ENCODE measurements around the gene CFAP61. TPM values are rescaled to one million over a fixed set of nuclear protein-coding genes. Genes with fewer than 3 reads are reported as not detected.
A peak's percentile ranks its signal among the peaks of the same experiment; 100 is the strongest.
"Not testable (repeated sequence)": the region's sequence is repeated elsewhere in the genome, so short reads cannot be mapped to it uniquely, and the experiment has no call there.

CFAP61 gene, protein sequence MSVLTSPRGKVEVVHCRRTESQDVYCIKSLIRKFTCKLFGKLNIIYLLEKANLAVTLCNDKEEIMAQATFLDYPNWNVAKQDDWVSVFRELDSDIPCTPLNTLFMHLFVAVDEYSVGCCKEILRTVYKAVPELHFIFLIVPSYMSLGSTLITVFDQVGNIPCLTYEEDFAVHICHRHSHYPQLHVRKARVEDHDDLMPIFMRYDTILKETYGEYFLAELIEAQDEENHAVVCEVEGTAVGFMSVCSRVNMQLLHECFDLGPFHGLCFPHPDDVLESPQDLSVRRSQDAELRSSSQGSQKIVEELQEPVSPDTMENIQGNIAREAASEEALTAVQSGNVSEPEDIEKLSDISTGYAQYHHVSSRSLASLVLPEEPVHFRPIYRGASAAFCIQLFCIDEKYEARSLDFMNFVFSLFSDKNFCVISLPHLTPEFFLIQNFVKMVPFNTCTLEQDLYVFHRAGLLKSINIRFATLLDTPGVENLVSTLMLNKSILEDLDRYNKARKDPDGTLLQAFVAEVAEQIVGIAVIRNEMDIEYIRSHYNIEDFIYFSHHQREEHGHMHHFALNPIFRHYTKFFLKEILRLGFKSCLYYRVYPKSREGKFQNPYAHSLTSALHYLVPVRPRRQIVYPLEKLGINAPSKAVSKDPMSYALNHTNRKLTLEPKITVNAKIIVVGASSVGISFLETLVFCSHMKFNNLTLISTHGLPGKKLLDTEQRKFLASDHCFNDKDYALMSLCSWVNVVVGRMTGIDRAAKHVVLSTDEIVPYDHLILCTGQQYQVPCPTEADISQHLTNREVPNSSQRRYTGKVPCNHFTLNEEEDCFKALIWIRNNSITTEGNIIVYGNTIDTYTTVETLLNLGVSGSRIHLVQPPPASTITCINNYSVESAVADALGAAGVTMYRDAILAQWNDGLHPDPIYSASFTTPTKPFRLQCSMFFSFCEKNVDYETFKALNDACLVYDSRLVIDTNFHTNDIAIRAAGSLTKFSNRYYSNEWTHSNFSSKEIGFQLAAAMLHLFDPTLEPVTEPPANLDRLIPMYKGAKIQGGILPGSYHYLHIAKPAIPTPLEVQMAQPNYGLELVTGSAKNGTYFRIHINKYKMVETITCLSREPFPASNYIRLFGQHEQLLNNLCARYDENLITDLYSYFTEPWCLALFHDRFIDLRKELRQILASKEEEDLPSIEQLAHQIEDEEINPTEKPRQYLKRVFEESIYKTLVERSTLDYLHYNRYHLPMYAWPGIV
- 1.5 TPM in 1 of 2 replicates, not detected in the other for total RNA-seq (2014; rRNA removed; shearing (Covaris generic))

DNA sequence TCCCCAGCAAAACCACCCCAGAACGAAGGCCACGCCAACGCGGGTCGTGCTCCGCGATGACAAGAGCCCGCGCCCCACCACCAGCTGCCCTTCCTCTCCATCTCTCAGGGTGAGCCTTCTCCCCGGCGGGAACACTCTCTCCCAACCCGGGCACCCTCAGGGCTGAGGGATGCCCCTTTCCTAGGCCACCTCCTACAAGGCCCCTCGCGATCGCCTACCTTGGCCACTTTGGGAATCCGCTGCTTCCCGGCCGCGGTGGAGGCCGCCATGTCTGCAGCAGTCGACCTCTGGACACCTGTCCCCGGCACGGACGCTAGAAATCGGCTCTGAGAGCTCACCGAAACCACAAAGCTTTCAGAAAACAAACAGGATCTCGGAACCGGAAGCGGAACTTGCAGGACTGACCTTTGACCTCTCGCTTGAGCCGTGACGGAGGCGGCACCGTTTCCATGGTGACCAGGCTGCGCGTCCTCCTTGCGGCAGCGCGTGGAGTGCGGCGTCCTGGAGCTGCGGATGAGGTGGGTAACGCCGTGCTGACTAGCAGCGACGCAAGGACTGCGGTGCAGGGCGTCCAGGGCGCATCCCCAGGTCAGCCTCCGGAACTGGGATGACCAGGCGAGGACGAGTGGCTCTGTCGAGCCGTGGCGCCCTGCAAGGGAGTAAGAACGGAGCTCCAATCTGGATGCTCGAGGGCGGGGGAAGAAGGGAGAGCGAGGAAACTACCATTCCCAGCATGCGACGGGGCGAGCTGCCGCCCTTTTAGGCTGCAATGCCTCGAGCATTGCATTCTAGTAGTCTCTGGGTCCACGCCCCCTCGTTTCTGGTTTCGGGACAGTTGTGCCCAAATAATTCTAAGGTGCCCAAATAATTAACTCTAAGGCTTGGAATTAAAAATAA is at the start of gene CFAP61, which contains the start of gene CRNKL1:
Gene CFAP61, plus strand, starts transcription at position 459 of the 897 bp plus-strand sequence. CDS start 4,122 bp downstream, outside the sequence.
Gene CRNKL1, minus strand, starts transcription at position 393 of the 897 bp plus-strand sequence. Its CDS starts 124 bp downstream, at position 269.
- DNase-seq (ENCODE audit: low read depth), result peak; percentile 97

DNA sequence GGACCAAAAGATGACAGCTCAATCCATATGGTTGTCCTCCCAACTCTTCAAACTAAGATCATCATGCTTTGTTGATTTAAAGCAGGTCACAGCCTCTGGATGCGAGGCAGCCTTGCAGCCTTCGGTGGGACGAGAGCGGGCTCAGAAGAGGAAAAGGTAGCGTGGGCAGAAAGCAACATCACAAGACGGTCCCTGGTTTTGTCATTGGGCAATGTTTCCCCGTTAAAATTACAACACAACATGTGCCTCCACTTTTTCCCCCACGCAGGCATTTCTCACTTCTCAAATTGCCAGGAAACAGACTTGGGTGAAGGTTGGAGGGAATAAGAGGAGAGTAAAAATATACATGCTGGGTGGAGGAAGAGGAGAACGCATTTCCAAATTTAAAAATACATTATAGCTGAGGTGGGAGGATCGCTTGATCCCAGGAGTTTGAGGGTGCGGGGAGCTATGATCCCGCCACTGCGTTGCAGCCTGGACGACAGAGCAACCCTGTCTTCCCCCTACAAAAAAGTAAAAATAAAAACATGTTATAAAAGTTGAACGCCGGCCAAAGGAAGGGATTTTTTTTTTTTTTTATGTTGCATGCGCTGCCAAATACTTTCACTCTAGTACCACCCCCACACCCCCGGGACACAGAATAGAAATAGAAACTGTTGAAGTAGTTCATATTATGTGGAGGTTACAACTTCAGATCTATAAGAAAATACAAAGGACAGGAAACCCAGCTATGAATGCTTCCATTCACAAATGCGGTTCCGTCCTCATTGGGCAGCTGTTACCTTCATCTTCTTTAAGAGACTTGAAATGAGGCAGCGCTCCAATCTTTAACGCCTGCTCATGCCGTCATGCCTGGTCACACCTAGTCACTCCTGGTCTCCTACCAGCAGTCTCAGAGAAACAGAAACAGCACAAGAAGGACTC is 49.0 kb upstream of the CFAP61 start:
- peak; percentile 41 for DNase-seq (ENCODE audit: low read depth)

DNA sequence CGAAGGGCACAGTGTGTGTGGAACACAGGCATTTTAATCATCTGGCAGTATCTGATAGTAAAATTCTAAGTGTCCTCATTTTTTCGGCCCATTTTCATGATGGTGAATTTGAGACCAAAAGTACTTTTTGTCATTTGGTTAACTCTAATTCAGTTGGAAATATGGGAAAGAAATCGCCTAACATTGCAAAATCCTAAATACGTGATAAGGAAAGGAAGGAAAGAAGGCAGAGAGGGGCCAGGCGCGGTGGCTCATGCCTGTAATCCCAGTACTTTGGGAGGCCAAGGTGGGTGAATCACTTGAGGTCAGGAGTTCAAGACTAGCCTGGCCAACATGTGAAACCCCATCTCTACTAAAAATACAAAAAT is 48.4 kb upstream of the CFAP61 start:
- DNase-seq (ENCODE audit: low read depth), result not testable (repeated sequence)

DNA sequence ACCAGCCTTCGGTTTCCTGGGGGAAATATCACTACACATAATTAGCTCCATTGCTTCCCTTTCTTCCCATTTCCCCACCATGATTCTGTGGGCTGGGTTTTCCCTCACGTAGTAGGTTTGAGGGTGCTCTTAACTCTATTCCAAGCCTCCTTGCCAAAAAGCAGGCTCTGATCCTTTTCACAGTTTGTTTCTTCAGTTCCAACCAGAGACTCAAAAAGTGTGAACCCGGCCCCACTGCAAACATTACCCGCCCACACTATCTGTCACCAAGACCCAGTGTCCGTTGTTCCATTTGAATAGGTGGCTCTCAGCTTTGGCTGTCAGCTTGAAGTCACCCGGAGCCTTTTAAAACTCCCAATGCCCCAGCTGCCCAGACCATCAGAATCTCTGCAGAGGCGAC is 47.0 kb upstream of the CFAP61 start:
- no peak for DNase-seq (ENCODE audit: low read depth)

DNA sequence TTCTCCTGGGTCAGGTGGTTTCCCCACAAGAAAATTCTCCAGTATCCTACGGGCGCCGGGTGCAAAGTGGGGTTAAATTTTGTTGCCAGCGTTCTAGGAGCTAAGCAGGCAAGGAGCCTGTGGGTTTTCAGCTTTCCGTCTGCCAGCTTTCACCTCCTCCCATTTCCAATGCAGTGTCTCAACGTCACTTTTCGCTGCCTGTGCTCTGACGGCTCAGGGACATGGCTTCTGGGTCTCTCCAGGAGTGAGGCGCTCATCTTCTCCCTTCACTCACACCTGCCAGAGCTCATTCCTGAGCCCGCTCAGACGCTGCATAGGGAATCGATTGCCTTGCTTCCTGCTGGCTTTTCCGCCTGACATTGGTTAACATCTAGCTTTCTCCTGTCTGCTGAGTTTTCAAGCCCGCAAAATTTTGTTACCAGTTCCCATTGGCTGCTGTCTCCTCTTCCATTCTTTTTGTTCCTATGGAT is 42.5 kb upstream of the CFAP61 start:
- DNase-seq (ENCODE audit: low read depth), result no peak

DNA sequence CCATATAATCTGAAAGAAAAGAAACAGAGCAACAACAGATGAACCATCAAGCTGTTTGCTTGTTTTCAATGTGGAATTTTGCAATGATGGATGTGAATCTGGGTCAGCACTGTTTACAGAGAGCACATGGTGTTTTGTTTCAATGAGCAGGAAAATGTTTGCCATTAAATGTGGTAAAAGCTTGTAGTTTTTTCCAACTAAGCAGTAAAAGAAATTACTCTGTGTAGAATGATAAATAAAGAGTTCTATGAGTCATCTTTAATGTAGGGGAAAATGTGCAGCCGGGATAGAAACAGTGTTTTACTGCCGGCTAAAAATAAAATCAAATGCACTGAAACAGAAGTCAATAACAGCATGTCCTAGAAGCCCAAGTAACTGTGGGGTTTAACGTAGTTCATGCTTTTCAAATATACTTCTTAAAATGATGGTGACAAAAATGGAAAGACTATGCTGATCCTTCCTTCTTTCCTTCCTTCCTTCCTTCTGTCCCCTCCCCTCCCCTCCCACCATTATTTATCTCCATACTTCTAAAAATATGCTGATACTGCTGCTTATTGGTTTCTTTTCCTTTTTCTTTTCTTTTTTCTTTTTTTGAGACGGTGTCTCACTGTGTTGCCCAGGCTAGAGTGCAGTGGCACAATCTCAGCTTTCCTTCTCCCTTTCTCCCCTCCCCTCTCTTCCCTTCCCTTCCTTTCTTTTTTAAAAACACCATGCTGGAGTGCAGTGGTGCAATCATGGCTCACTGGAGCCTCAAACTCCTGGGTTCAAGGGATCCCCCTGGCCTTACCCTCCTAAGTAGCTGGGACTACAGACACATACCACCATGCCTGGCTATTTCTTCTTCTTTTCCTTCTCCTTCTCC is 41.5 kb upstream of the CFAP61 start:
- no peak for DNase-seq (ENCODE audit: low read depth)

DNA sequence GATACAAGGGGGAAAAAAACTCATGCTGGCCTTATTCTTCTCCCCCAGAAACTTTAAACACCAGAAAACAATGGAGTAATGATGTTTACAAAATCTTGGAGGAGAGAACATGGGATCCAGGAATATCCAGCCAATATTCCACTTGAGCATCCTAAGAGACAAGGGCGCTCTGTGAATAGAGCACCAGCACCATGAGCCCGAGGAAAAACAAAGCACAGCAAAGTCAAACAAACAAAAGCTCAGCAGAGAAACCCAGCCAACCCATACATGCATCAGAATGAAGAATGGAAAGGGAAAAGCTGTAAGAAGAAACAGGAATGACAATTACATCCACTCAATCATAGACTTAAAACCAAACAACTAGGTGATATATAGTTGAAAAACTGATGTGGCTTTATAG is 39.8 kb upstream of the CFAP61 start:
- DNase-seq (ENCODE audit: low read depth), result no peak

DNA sequence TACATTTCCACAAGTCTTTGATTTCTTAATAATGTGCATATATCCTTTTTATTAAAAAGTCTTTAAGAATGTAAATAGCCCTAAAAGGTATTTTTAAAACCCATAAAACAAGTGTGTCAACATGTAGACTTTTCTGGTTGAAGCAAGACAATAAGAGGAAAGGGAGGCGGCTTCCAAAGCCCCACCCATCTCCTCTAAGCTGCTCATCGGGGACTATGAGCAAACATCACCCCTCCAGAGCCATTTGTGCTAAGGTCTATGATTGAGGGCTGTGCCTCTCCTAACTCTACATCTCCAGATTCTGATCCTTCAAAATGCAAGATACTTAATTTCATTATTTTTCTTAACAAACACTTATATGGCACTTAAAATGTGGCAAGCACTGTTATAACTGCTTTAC is 37.7 kb upstream of the CFAP61 start:
- no peak for DNase-seq (ENCODE audit: low read depth)

DNA sequence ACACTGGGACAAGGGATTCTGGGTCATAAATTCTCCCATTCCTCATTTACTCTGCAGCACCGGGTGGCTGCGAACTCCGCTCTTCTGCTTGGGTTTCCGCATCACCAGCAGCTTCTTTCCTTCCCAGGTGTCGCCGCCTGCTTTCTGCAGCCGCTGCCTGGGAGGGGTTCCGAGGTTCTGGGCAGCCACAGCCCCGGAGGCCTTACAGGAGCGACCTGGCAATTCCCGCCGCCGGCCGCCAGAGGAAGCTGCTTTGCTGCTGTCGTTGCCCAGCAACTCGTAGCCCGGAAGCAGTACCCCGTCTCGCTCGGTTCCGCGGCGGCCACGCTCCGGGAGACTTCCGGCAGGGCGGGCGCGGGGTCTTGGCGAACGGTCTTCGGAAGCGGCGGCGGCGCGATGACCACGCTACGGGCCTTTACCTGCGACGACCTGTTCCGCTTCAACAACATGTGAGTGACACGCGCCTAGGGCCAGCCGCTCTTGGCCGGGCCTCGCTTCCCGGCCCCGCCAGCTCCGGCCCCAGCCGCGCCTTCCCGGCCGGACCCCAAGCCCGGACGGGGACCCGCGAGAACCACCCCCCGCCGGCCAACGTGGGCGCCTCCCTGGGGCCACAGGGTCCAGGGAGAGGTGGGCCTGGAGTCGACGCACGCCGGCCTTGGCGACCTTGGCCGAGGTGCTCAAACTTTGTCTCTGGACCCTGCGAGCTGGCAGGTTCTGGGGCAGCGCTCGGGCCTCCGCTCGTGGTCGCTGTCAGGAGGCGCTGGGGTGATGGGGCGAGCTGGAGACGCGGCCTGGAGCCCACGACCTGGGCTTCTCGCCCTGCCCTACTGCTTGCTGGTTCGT is 35.1 kb upstream of the CFAP61 start, which contains the start of gene NAA20:
Gene NAA20, plus strand, starts transcription at position 362 of the 843 bp plus-strand sequence. Its CDS starts 35 bp downstream, at position 397.
- DNase-seq (ENCODE audit: low read depth), result peak; percentile 94

DNA sequence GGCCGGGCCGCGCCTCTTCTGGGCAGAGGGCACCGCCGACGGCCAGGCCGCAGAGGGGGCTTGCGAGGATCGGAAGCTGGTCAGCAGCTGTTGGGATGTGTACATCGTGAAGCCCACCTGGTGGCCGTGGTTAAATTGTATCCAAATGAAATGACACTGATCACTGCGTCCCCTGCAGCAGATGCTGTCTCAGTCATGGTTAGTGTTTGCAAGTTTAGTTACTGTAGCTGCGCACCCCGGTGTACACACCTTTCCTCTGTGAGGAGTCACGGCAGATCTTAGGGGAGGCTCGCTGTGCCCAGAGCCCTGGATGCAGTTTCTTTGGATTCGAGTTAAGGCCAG is 34.5 kb upstream of the CFAP61 start:
- DNase-seq (ENCODE audit: low read depth), result no peak

DNA sequence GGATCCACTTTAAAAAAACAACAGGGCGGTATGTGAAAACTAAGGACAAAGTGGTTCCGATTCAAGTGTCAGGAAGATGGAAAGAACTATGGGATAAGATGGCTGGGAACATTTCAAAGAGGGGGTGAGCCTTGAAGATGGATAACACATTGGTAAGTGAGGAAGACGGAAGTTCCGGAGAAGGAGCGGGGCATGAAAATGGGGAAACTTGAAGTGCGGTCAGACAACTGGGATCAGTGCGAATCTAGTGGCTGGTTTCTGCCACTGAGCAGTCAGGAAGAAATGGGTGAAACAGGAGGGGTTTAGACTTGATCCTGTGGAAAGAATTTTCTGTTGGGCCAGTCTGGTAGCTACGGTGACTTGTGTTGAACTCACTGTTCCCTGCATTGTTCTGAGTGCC is 34.0 kb upstream of the CFAP61 start:
- DNase-seq (ENCODE audit: low read depth), result no peak

DNA sequence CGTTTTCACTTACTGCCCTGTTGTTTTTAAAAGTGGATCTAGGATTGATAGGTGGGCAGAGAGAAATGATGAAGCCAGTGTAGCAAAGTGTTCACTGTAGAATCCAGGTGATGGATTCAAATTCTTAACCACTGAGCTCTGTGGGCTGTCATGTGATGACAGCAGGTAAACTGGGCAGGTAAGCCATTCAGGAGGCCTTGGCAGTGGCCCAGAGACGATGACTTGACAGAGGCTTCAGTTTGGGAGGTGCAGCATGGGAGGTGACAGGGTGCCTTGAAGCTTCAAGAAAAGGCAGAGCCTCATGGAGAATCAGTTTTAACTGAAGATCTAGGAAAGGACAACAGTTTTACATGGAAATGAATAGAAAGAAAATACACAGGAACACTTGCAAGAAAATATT is 33.2 kb upstream of the CFAP61 start:
- no peak for DNase-seq (ENCODE audit: low read depth)

DNA sequence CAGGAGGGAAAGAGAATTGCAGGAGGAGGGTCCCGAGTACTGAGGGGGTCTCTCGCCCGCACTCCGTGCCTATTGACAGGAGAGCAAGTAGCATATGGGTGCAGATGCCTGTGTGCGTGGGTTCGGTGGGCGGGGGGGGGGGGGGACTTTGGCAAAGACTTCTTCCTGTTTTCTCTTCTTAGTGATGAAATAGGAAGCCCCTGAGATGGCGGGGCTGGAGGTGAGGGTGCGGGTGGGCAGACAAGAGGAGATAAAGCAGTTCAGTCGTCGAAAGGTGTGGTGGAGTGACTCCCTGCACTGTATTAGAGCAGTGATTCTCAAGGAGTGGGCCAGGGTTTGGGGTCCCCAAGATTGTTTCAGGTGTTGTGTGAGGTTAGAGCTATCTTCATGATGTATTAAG is 31.4 kb upstream of the CFAP61 start:
- DNase-seq (ENCODE audit: low read depth), result no peak

DNA sequence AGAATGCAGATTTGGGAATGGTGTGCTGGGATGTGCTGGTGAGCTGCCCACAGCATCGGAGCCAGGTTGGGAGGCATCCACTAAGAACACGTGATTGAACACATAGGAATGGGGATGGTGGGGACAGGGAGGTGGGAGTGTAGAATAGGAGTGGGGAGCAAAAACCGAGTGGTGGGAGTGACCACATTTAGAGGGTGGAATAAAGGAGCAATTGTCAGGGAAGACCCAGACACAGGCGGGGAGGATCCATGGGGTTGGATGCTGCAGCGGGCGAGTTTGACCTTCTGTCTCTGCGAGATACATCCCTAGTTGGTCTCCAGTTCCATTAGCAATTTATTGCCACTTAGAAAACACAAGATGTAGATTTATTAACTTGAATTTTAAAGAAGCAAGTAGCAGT is 30.5 kb upstream of the CFAP61 start:
- DNase-seq (ENCODE audit: low read depth), result no peak

DNA sequence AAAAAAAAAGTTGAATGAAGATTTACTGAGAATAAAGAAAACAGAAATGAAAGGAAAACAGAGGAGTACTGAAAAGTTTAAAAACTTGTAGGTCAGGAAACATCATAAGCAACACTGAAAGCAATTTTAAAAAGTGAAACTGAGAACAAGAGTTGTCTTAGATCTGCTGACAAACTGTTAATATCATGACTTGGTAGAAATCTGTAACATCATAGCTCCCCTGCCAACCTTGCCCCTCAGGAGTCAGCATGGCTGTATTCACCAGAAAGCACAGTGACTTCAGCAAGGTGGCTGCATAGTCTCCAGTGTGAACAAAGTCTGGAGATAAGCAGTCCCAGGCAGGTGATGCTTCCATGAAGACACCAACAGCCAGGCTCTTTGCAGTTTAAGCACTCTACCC is 29.8 kb upstream of the CFAP61 start:
- DNase-seq (ENCODE audit: low read depth), result no peak

DNA sequence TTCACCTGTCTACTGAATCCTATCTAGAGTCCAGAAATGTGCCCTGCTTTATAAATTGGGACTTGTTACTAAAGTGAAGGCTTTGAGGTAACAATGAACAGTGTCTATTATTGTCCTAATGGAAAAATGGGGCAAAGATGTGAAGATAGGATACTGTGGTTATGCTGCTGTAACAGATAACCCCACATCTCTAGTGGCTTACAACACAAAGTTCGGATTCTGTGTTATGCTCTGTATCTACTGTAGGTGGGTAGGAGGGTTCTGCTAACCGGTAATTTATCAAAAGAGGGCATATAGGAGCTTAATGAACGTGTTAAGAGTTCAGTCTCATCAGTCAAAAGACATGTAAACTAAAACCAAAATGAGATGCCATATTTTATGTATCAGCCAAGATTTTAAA is 28.9 kb upstream of the CFAP61 start:
- no peak for DNase-seq (ENCODE audit: low read depth)

DNA sequence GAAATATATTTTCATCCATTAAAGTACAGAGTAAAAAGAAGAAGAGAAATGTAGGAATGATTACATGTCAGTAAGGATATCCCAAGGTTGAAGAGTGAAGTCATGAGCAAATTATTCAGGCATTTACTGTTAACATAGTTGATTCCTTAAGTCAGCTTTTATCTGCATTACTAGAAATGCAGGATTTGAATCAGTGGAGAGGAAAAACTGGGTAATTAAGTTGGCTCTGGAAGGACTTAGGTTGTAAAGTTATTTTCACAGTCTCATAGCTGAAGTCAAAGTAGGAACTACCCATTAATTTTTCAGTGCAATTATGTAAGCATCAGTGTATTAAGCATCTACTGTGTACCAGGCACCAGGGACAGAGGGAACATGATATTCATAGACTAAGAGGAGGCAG is 27.4 kb upstream of the CFAP61 start:
- DNase-seq (ENCODE audit: low read depth), result no peak

DNA sequence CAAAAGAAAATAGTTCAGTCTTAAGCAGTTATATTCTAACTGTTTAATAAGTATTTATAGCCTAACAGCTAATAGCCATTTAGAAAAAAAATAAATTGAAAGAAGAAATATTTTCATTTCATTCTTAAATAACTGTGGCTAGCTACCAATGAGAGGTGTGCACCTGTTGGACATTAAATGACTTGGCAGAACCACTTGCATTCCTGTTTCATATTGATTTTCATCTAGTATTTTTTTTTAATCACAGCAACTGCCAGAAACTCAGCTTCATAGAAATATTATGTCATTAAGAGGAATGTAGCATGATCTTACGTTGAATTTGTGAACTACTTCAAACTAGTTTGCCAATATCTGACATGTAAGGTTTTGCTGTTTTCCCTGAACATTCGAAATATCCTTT is 25.0 kb upstream of the CFAP61 start:
- no peak for DNase-seq (ENCODE audit: low read depth)

Data from Daoy (cell line).